Measurements from ENCODE around the gene SLC17A2.

Gene SLC17A2

GRCh38 chr6:25880601-25881000 is 49.9 kb downstream of the SLC17A2 start:
- H3K27ac ChIP-seq = no peak overlapping the region
- no peak for TF ChIP-seq CTCF (conservative IDR thresholded peaks at IDR 0.05)

- no peak overlapping the region for H3K27ac ChIP-seq
- no peak for TF ChIP-seq CTCF (conservative IDR thresholded peaks at IDR 0.05)
These were observed 51.7 kb downstream of the SLC17A2 start for GRCh38 chr6:25878721-25879322.

- no peak overlapping the region for H3K27ac ChIP-seq
- TF ChIP-seq CTCF (conservative IDR thresholded peaks at IDR 0.05) = no peak
These were observed 54.4 kb downstream of the SLC17A2 start for GRCh38 chr6:25875926-25876602.

GRCh38 chr6:25875563-25875905 is 55.0 kb downstream of the SLC17A2 start:
- TF ChIP-seq CTCF (conservative IDR thresholded peaks at IDR 0.05) = no peak

GRCh38 chr6:25874822-25875562 is 55.5 kb downstream of the SLC17A2 start:
- H3K27ac ChIP-seq = no peak overlapping the region
- TF ChIP-seq CTCF (conservative IDR thresholded peaks at IDR 0.05) = no peak

More at GRCh38 chr6:25875563-25875905, 55.0 kb downstream of the SLC17A2 start:
- no peak overlapping the region for H3K27ac ChIP-seq

GRCh38 chr6:25874118-25874517 is 56.4 kb downstream of the SLC17A2 start, which contains the start of gene SLC17A3:
Gene SLC17A3, minus strand, starts transcription at chr6:25874243. Its CDS starts 5,856 bp downstream, at chr6:25868387.
- H3K27ac ChIP-seq = no peak within 1 kb of the TSS
- TF ChIP-seq CTCF (conservative IDR thresholded peaks at IDR 0.05) = no peak

GRCh38 chr6:25872814-25873213 is 57.7 kb downstream of the SLC17A2 start:
- no peak overlapping the region for H3K27ac ChIP-seq
- TF ChIP-seq CTCF (conservative IDR thresholded peaks at IDR 0.05) = no peak

Data from VCaP (cell line).